ENCODE data around the gene CCDC106. TPM values are rescaled to one million over a fixed set of nuclear protein-coding genes. Genes with fewer than 3 reads are reported as not detected.
A peak's percentile ranks its signal among the peaks of the same experiment; 100 is the strongest.

The CCDC106 gene
- total and polyA plus RNA-seq, 2 of the 4 experiments (the other 2 are of a cell fraction) = 2.3 to 13.6 TPM

GRCh38 chr19:55599842-55600661 is 48.0 kb upstream of the CCDC106 start, which contains the start of gene ZNF524:
TSS of gene ZNF524 (plus strand) at chr19:55600288. CDS start at chr19:55602113, 1,825 bp downstream.
- Histone ChIP-seq H3K27me3 (ENCODE audit: control insufficient read depth, insufficient read depth, low read length) (no peaks in the 10 kb centered on the region), H2AK9ac (replicated peaks; ENCODE audit: low read depth, low read length, poor library complexity) (peak within 1 kb of the TSS; percentile 100), H3K9me3 (ENCODE audit: control insufficient read depth, insufficient read depth, low read length) (no peaks in the 10 kb centered on the region), H3K4me1 (ENCODE audit: control insufficient read depth, insufficient read depth, low read length) (peaks cover 4% of the 10 kb centered on the region; the same call in 1 of the 2 replicates), H4K91ac (ENCODE audit: insufficient read depth, low read depth, low read length) (peak within 1 kb of the TSS; percentile 99), H2BK5ac (ENCODE audit: low read depth, low read length, poor library complexity, severe bottlenecking) (peak within 1 kb of the TSS; percentile 96), H3K18ac (ENCODE audit: low read depth, low read length) (peak within 1 kb of the TSS; percentile 86), H4K20me1 (ENCODE audit: insufficient read depth, low read length) (peaks cover 5% of the 10 kb centered on the region; the same call in 1 of the 2 replicates), H3K4me2 (ENCODE audit: low read depth, low read length) (peak within 1 kb of the TSS; percentile 89), H3K79me1 (ENCODE audit: low read depth in 1 of 2, low read length in 2 of 2) (peaks cover 19 to 36% of the 10 kb centered on the region in 2 experiments), H3K27ac (ENCODE audit: insufficient read depth, low read length) (peak within 1 kb of the TSS; percentile 95), H3K4me3 (ENCODE audit: insufficient read depth, low read depth, low read length) (peak within 1 kb of the TSS; percentile 56), H4K8ac (ENCODE audit: low read depth in 2 of 2, low read length in 2 of 2) (peak within 1 kb of the TSS; percentile 97 to 100), H3K36me3 (ENCODE audit: control insufficient read depth, insufficient read depth, low read length) (peaks cover 17% of the 10 kb centered on the region), H3K56ac (ENCODE audit: extremely low read depth, insufficient read depth, low read length) (peak within 1 kb of the TSS; percentile 100), H3K9me1 (ENCODE audit: insufficient read depth, low read length) (peaks cover 13% of the 10 kb centered on the region), H4K5ac (ENCODE audit: low read depth, low read length) (peak within 1 kb of the TSS; percentile 87), H3K9ac (ENCODE audit: low read depth, low read length) (peak within 1 kb of the TSS; percentile 95), H2AK5ac (ENCODE audit: low read depth, low read length) (peak within 1 kb of the TSS; percentile 99), H2AFZ (replicated peaks; ENCODE audit: low read length, poor library complexity) (peak within 1 kb of the TSS; percentile 98), H2BK20ac (ENCODE audit: low read depth, low read length) (peak within 1 kb of the TSS; percentile 99), H3K14ac (replicated peaks; ENCODE audit: low read depth, low read length) (peak within 1 kb of the TSS; percentile 100), H3K23ac (ENCODE audit: low read depth, low read length) (peak within 1 kb of the TSS; percentile 100), H3K4ac (ENCODE audit: low read depth, low read length) (peak within 1 kb of the TSS; percentile 100), H2BK120ac (ENCODE audit: low read depth, low read length) (peak within 1 kb of the TSS; percentile 99), H2BK15ac (ENCODE audit: low read depth, low read length) (peak within 1 kb of the TSS; percentile 100; the same call in 2 of the 3 replicates)
- POLR2A ChIA-PET (ENCODE audit: unreplicated experiment) = interaction anchor here (0.7 to 1.4 kb wide), 3 partner anchors 14 to 19 kb away, joined by 3 to 8 read pairs (median 3); partner anchors contain the start of gene ZNF579
- intact Hi-C loops (cut with micrococcal nuclease) = no loop called here
- dilution Hi-C loops (cut with HindIII; ENCODE audit: low sequenced_read_pairs, unreplicated experiment) = no loop called here
- peak; percentile 82 for DNase-seq
- 20% methylated on average over 1 of the region's 97 CpGs; no CpG with 5 or more reads in 1 of the 2 experiments for WGBS, 2 experiments (ENCODE audit: extremely low coverage in 2 of 2, insufficient read length in 1 of 2)
- TF ChIP-seq RCOR1 (IDR thresholded peaks at IDR 0.05; ENCODE audit: insufficient replicate concordance, low read length) = no peak
- TF ChIP-seq BHLHE40 (IDR thresholded peaks at IDR 0.05; ENCODE audit: low read depth, low read length) = 0 out of 2 replicates have a peak, but pooled peaks have one; percentile 15
- TF ChIP-seq FOS (IDR thresholded peaks at IDR 0.05; ENCODE audit: low read depth, low read length) = no peak
- TF ChIP-seq ELK1 (IDR thresholded peaks at IDR 0.05; ENCODE audit: borderline replicate concordance, low read depth, low read length) = no peak
- peak; percentile 96 for TF ChIP-seq MAZ (IDR thresholded peaks at IDR 0.05; ENCODE audit: borderline replicate concordance, low read depth, low read length)
- CTCF ChIA-PET = interaction anchor here (1.3 kb wide), 1 partner anchor 133 kb away, joined by 6 read pairs; no protein-coding TSS in a partner anchor
- ATAC-seq (ENCODE audit: low read depth) = peak; percentile 61
- in situ Hi-C loops (cut with MboI; ENCODE audit: low sequenced_read_pairs) = no loop called here
- no TSS peak for BruUV-seq (replicated peaks)

All from IMR-90 (cell line).